HG03103 (cell line): ENCODE results near the gene SLC9A9.

ENCODE experiments used
- ATAC-seq: cut with Tn5 transposase; IDR thresholded peaks from one replicate; pipeline ENCODE4 v1.9.1; 2021; ENCODE audit warnings: low read depth; ENCODE audit not compliant: unreplicated experiment

The SLC9A9 gene

DNA sequence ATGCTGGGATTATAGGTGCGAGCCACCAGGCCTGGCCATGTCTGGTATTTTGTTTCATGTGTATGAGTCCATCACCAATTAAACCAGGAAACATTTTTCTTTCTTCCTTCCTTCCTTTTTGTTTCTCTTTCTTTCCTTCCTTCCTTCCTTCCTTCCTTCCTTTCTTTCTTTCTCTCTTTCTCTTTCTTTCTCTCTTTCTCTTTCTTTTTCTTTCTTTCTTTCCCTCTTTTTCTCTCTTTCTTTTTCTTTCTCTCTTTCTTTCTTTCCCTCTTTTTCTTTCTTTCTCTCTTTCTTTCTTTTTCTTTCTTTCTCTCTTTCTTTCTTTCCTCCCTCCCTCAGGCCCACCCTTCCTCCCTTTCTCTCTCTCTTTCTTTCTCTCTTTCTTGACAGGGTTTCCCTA, 83.4 kb downstream of the SLC9A9 start:
- ATAC-seq, result no peak

- ATAC-seq, result no peak
Observed at GRCh38 chr3:143763564-143764162, 84.6 kb downstream of the SLC9A9 start.

DNA sequence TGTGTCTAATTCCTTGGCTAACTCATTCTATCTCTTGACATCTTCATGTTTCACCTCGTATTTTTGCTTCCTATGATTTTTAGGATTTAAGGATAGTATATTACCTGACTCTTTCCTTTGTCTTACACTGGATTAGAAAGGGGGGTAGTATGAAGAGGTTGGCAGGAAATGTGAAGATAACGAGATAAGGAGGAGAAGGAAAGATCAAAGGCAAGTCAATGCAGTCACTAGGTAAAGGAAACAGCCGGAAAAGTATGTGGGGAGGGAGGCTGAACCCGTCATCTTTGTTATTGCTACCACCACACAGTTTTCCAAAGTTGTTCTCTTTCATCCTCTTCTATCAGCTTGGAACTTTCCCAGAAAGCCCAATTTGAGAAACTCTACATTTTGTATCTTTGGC, 90.6 kb downstream of the SLC9A9 start:
- ATAC-seq, result no peak

DNA sequence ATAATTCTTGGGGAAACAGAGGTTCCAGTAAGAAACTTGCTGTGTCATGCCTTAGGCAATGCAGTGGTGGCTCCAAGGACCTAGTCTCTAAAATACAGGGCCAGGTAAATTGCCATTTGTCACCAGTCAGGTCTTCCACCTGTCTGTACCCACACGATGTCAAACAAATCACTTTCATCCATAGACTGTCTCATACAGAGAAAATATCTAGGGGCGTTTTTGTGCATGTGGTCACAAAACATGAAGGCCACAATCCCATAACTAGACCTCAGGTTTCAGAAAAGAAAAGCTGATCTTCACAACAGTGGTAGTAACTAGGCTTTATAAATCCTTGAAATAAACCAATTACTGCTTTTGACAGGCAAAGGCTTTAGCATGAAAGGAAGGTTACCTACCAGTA, 92.3 kb downstream of the SLC9A9 start:
- ATAC-seq, result no peak

GRCh38 chr3:143754090-143754489, 94.2 kb downstream of the SLC9A9 start:
- no peak for ATAC-seq

DNA sequence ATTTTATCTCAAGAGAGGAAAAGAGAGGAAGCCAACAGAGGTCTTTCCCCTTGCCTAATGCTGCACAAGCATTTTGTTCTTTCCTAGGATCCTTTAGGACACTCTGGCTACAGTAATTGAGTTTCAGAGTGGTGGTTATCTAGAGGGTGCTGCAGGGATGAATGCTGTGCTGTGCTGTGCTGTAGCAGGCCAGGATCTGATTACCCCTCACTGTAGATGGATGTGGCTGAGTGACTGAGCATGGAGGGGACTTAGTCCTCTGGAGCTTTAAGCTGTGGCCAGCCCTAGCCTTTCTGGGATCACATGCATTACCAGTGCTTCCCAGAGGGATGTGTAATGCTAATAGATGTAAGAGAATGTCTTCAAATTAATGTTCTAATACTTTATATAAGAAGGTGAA, 94.8 kb downstream of the SLC9A9 start:
- no peak for ATAC-seq

DNA sequence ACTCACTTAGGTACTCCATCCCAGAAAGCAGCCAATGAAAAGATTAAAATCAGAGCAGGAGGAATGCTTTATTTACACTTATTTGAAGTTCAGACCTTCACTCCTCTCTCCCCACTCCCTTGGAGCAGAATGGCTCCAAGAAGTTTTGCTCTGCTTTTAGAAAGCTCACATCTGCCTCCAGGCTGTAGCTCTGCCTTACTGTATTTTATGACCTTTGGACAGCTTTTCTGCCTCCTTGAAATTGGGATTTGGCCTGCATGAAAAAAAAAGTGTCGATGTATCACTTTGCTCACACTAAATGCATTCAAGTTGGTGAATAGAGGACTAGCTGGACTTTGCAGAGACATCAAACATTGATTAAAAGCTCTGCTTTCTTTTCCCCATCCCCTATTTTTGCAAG, 95.3 kb downstream of the SLC9A9 start:
- ATAC-seq, result no peak

DNA sequence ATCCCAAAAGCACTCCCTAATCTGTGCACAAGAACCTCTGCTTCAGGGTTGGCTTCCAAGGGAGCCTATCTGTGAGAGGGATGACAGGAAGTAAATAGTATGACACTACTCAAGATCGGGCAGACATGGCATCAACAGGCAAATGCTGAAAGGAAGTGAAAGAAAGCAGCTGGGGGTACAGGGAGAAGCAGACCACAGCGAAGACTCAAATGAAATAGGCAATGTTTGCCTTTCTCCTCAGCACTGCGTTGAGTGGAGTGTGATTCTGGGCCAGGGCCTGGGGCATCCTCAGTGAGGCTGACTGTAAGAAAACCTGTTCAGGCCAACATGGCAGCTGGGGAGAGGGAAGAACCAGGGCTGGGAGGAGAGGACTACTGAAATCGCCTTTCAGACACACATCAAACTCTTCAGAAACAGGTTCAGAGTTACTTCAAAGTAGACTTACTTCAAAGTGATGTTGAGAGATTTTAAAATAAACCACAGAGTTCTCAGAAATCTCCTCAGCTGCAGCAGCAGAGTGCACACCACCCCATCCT, 96.6 kb downstream of the SLC9A9 start:
- ATAC-seq, result peak; percentile 83

DNA sequence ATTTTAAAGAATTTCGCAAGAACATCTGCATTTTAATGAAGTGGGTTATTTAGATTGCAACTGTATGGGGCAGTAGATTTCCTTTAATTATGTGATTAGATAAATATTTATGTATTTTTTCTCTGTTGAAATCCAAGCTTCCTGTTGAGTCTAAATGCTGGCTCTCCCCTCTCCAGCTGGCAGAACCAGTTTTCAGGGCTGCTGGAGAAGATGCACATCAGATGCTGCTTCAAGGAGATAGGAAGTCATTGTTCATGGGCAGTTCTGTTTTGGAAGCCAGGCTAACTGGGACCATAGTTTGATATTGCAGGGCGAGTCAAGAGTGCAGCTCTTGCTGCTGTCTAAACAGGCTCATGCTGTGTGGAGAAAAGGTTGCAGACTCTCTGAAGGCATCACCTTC, 97.4 kb downstream of the SLC9A9 start:
- ATAC-seq, result no peak

GRCh38 chr3:143749926-143750325, 98.3 kb downstream of the SLC9A9 start:
- no peak for ATAC-seq

DNA sequence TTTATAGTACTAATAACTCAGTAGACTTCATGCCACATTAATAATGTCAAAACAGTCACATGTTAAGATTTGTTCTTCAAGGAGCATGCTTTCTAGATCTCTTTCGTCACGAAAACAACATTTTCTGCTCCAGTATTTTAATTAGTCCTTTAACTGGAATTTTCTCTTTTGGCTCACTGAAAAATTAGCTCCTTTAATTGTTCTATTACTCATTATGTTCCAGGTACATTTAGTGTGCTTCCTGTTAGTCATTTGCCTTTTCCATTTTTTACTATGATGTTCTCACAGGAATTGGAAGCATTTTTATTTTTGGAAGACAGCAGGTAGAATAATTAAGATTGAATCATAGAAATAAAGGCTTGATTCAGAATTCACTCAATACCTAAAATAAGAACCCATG, 111.2 kb downstream of the SLC9A9 start:
- no peak for ATAC-seq

GRCh38 chr3:143736205-143736997, 111.9 kb downstream of the SLC9A9 start:
- no peak for ATAC-seq

- ATAC-seq, result no peak
Observed at GRCh38 chr3:143731776-143732175, 116.5 kb downstream of the SLC9A9 start.

DNA sequence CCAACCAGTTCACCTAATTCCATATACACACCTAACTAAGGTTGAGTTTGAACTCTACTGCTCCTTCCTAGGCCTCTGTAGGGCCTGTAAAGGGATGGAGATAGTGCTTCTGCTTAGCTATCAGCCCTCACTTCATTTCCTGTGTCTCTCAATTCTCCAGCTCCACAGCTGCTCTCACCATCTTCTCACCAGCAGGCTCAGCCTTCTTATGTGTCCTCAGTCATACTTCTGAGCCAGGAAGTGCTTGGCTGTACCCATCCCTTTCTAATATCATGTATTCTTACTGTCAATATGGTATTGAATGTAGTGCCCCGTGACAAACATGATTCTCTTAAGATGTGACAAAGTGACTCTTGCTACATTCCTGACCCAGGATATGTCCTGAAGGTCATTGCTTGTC, 116.9 kb downstream of the SLC9A9 start:
- no peak for ATAC-seq

GRCh38 chr3:143727391-143727790, 120.9 kb downstream of the SLC9A9 start:
- ATAC-seq, result no peak

GRCh38 chr3:143726727-143727126, 121.5 kb downstream of the SLC9A9 start:
- no peak for ATAC-seq

DNA sequence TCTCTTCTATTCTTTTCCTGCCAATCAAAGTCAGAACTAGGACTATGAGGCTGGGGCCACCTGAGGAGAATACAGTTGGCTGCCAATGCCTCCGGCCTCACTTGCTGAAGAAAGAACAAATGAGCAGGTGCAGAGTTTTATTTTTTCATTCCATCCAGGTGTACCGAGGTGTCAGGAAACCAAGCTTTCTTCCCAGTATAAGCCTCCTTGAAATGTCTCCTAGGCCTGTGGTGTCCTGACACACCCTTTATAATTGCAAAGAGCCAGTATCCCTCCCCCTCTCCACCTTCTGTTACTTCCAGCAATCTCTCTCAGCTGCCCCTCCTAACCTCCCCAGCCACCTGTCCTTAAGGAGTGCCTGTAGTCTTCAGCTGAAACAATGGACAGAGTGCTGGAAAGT, 127.9 kb downstream of the SLC9A9 start:
- ATAC-seq, result no peak

DNA sequence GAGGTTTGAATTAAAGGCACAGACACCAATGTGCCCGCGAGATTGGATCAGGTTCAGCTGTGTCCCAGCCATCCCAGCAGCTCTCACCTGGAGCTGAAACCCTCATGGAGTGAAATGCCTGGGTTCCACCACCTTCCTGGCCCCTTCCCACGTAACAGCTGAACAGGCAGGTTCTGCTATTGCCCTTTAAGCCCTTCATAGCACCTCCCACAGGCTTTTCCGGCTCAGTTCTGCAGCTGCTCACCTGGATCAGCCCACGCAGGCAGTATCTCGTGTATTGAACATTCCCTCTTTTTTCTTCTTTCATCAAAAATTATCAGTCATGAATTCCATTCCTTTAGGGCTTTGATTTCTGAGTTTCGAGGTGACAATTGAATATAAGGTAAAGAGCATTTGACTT, 129.8 kb downstream of the SLC9A9 start:
- no peak for ATAC-seq

GRCh38 chr3:143716731-143717130, 131.5 kb downstream of the SLC9A9 start:
- no peak for ATAC-seq

- no peak for ATAC-seq
Observed at GRCh38 chr3:143712522-143712921, 135.7 kb downstream of the SLC9A9 start.

DNA sequence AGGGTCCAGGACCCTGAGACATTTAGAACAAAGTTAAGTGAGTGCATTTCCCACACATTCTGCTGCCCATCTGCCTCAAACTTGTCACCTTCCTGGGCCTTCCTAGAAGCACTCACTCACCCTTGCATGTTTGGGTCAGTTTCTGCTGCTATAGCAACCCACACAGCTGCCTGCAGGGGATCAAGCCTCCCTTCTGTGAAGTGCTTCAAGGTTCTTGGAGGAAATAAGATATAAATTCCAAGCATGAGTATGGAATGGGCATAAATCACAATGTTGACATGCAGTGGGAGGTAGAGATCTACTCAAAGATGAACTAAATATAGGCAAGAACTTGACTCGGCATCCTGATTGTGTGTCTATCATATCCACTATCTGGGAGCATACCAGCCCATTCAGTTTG, 140.4 kb downstream of the SLC9A9 start:
- no peak for ATAC-seq

- ATAC-seq, result no peak
Observed at GRCh38 chr3:143700431-143700975, 147.8 kb downstream of the SLC9A9 start.
